CD4-positive, CD25-positive, alpha-beta regulatory T cell (primary cell): ENCODE results near the gene TMEM187. TPM values are rescaled to one million over a fixed set of nuclear protein-coding genes. Genes with fewer than 3 reads are reported as not detected.

ENCODE experiments used
- ATAC-seq, 2 donors: fragments of 150-1000 bp; cut with Tn5 transposase; one replicate each; pipeline ENCODE4 v1.10.0; 2021; ENCODE audit warnings: low read depth in 2 of 2, moderate number of reproducible peaks in 2 of 2, moderate library complexity in 1 of 2
- DNase-seq, 3 donors: peaks; one replicate each; pipeline versions ENCODE4 v3.0.0 to v3.0.0-alpha.2; 2012 to 2022; ENCODE audit warnings: mixed read lengths in 1 of 3
- H3K27ac ChIP-seq: one replicate; pipeline ENCODE4 v1.7.0; 2013; ENCODE audit warnings: mild to moderate bottlenecking, low read length; ENCODE audit not compliant: insufficient read depth, poor library complexity, severe bottlenecking
- H3K27me3 ChIP-seq: one replicate; pipeline ENCODE4 v1.7.0; 2013; ENCODE audit warnings: low read length; ENCODE audit not compliant: control insufficient read depth, insufficient read depth
- H3K36me3 ChIP-seq: one replicate; pipeline ENCODE4 v1.7.0; 2013; ENCODE audit warnings: mild to moderate bottlenecking, low read length, moderate library complexity; ENCODE audit not compliant: control insufficient read depth, insufficient read depth
- H3K4me1 ChIP-seq: 2 replicates; pipeline ENCODE4 v1.7.0; 2013; ENCODE audit warnings: mild to moderate bottlenecking, low read length; ENCODE audit not compliant: insufficient read depth, control insufficient read depth, poor library complexity, severe bottlenecking
- H3K4me3 ChIP-seq: one replicate; pipeline ENCODE4 v1.7.0; 2013; ENCODE audit warnings: low read depth, mild to moderate bottlenecking, low read length, moderate library complexity
- H3K9me3 ChIP-seq, 2 experiments: 1 replicate in 1 of 2; 2 replicates in 1 of 2; pipeline ENCODE4 v1.7.0; 2013; ENCODE audit warnings: low read length in 2 of 2, mild to moderate bottlenecking in 1 of 2, moderate library complexity in 1 of 2; ENCODE audit not compliant: control insufficient read depth in 2 of 2
- H3K27ac Mint-ChIP-seq, 3 donors: one replicate each; pipeline ENCODE4 v1.8.0; 2020 to 2022; ENCODE audit warnings: mild to moderate bottlenecking in 3 of 3, mixed read lengths in 3 of 3, moderate library complexity in 2 of 3
- H3K27me3 Mint-ChIP-seq: one replicate; pipeline ENCODE4 v1.8.0; 2022; ENCODE audit warnings: mild to moderate bottlenecking, mixed read lengths
- H3K36me3 Mint-ChIP-seq: one replicate; pipeline ENCODE4 v1.8.0; 2020; ENCODE audit warnings: mixed read lengths
- H3K4me1 Mint-ChIP-seq, 4 donors: one replicate each; pipeline ENCODE4 v1.8.0; 2020 to 2022; ENCODE audit warnings: mixed read lengths in 4 of 4, mild to moderate bottlenecking in 1 of 4
- H3K4me3 Mint-ChIP-seq, 4 donors: one replicate each; pipeline ENCODE4 v1.8.0; 2020 to 2022; ENCODE audit warnings: mild to moderate bottlenecking in 4 of 4, mixed read lengths in 4 of 4, moderate library complexity in 3 of 4
- H3K9me3 Mint-ChIP-seq, 7 donors: one replicate each; pipeline ENCODE4 v1.8.0; 2020 to 2022; ENCODE audit warnings: mixed read lengths in 7 of 7, mild to moderate bottlenecking in 3 of 7, moderate library complexity in 2 of 7
- polyA plus RNA-seq, 4 donors: library from polyadenylated mRNA; unstranded; fragments of 300-500 nt; fragmentation: Illumina TruSeq; gene quantifications; one replicate each; pipeline ENCODE4 v1.2.3, GENCODE V29; 2021
- total RNA-seq: library from RNA; stranded (reverse); gene quantifications from one replicate; pipeline ENCODE4 v1.2.3, GENCODE V29; 2022

TMEM187 gene
- total and polyA plus RNA-seq, 5 donors from 2014 or later = 6.0 to 21.0 (median 17.3) TPM

- Mint-ChIP-seq H3K27ac (peak overlapping the region in 1 of 3 donors; percentile 58), H3K9me3 (no peaks in the 10 kb centered on the region), H3K4me1 (peaks cover 4 to 63% (median 18%) of the 10 kb centered on the region in 4 donors), H3K36me3 (peaks cover 6% of the 10 kb centered on the region), H3K27me3 (peaks cover 3% of the 10 kb centered on the region), H3K4me3 (peak overlapping the region in 1 of 4 donors; percentile 61)
- Histone ChIP-seq H3K27ac (peak overlapping the region; percentile 5), H3K27me3 (no peaks in the 10 kb centered on the region), H3K36me3 (peaks cover 2% of the 10 kb centered on the region), H3K9me3 (no peaks in the 10 kb centered on the region), H3K4me1 (peaks cover 33% of the 10 kb centered on the region), H3K4me3 (no peak overlapping the region)
- no peak for DNase-seq
- no peak for ATAC-seq
These were observed 40.8 kb upstream of the TMEM187 start for GRCh38 chrX:153931748-153932147.

DNA sequence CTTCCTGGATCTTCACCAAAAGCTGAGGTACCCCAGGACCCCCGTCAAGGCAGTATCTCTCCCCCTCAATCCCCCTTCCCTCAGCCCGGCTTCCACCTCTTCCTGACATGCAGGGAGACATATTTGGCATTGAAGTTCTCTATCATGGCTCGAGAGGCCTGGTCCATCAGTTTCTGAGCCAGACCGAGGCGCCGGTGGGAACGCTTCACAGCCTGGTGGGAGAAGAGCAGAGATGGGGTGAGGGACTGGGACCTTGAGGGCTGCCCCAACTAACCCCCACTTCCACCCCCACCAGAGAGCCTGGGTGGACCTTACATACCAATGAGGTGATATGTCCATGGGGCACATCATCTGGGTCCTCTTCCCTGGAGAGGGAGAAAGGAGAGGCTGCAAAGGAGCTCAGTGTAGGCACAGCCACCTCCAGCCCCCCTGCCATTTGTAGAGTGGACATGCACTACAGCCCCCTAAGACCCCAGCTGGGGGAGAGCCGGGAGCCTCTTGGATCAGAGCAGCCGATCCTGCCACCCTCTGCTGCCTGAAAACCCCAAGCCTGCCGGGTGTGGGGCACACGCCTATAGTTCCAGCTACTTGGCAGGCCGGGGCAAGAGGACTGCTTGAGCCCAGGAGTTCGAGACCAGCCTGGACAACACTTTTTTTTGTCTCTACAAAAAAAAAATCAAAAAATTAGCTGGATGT is 40.2 kb upstream of the TMEM187 start:
- Mint-ChIP-seq H3K4me1 (peaks cover 4 to 57% (median 16%) of the 10 kb centered on the region in 4 donors), H3K4me3 (peak overlapping the region in 1 of 4 donors; percentile 95), H3K27ac (peak overlapping the region in 1 of 3 donors; percentile 25), H3K36me3 (peaks cover 6% of the 10 kb centered on the region), H3K9me3 (no peaks in the 10 kb centered on the region), H3K27me3 (no peaks in the 10 kb centered on the region)
- no peaks in the 10 kb centered on the region for H3K9me3 ChIP-seq
- H3K4me3 ChIP-seq = no peak overlapping the region
- ATAC-seq (no peak), DNase-seq (no peak)
- H3K36me3 ChIP-seq = peaks cover 2% of the 10 kb centered on the region
- peaks cover 27% of the 10 kb centered on the region for H3K4me1 ChIP-seq
- peak overlapping the region; percentile 5 for H3K27ac ChIP-seq
- H3K27me3 ChIP-seq = no peaks in the 10 kb centered on the region

- peak overlapping the region; percentile 41 for H3K27ac ChIP-seq
- peaks cover 20% of the 10 kb centered on the region for H3K4me1 ChIP-seq
- Mint-ChIP-seq H3K36me3 (peaks cover 6% of the 10 kb centered on the region), H3K4me3 (peak overlapping the region; percentile 88 to 95 (median 92)), H3K27me3 (no peaks in the 10 kb centered on the region), H3K4me1 (peaks cover 0 to 53% (median 14%) of the 10 kb centered on the region in 4 donors), H3K27ac (peak overlapping the region; percentile 34 to 86 (median 79)), H3K9me3 (no peaks in the 10 kb centered on the region)
- no peaks in the 10 kb centered on the region for H3K27me3 ChIP-seq
- peaks cover 2% of the 10 kb centered on the region for H3K36me3 ChIP-seq
- H3K4me3 ChIP-seq = peak overlapping the region; percentile 61
- DNase-seq (no peak), ATAC-seq (no peak)
- no peaks in the 10 kb centered on the region for H3K9me3 ChIP-seq
These were observed 38.8 kb upstream of the TMEM187 start for GRCh38 chrX:153933748-153934147.

DNA sequence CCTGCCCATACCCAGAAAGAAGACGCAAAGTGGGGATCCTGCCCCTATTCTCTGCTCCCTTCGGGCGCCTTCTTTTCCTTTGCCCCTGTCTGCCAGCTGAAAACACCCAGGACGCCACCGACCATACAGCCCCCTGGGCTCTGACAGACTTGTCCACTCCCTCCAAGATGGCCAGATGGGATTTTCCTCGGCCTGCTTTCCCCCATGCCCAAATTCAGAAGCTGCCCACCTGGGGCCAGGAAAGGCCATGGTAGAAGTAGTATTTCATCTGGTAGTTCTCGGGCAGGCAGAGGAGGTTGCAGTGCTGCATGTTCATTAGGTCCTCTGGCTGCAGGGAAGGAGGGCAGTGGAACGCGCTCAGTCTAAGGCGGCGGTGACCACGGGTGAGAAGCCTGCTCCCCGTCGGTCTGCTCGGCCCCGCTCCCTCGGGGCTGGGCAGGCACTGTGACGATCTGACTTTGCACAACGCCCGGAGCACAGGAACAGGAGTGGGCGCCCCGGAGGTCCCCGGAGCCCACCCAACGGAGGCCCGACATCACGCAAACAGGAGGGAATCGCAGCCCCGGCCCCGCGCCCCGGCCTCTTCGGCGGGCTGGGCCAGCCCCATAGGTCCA is 38.3 kb upstream of the TMEM187 start:
- H3K36me3 ChIP-seq = peaks cover 2% of the 10 kb centered on the region
- Mint-ChIP-seq H3K36me3 (peaks cover 6% of the 10 kb centered on the region), H3K27ac (peak overlapping the region; percentile 34 to 86 (median 79)), H3K27me3 (no peaks in the 10 kb centered on the region), H3K9me3 (no peaks in the 10 kb centered on the region), H3K4me3 (peak overlapping the region; percentile 88 to 95 (median 92)), H3K4me1 (peaks cover 0 to 48% (median 13%) of the 10 kb centered on the region in 4 donors)
- no peaks in the 10 kb centered on the region for H3K9me3 ChIP-seq
- H3K4me3 ChIP-seq = peak overlapping the region; percentile 61
- ATAC-seq (peak in 1 of 2 donors; percentile 17), DNase-seq (no peak)
- peak overlapping the region; percentile 41 for H3K27ac ChIP-seq
- peaks cover 14% of the 10 kb centered on the region for H3K4me1 ChIP-seq
- H3K27me3 ChIP-seq = no peaks in the 10 kb centered on the region

DNA sequence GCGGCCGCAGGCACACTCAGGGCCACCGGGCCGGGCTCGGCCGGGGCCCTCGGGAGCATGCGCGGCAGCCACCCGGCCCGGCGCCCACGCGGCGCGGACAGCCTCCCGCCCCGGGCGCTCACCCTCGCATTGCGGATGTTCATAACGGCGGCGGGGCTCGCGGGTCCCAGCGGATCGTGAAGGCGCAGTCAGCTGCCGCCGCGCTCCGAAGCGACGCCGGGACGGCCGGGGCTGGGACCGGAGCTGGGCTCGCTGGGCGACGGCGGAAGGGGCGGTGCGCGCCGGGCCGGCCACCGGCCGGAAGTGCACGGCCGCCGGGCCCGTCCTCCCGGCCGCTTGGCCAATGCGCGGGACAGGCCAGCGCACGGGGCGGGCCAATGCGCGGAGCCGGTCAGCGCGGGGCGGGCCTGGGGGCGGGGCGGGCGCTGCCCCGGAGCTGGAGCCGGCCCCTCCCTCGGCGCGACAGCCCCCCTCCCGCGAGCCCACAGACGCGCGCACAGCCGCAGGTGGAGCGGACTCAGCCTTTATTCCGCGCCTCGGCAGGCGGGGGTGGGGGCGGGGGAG is 37.7 kb upstream of the TMEM187 start, which contains the start of gene NAA10:
Gene NAA10, minus strand, starts transcription at position 276 of the 564 bp plus-strand sequence. Its CDS starts 133 bp downstream, at position 143.
- Mint-ChIP-seq H3K27ac (peak within 1 kb of the TSS; percentile 42 to 86 (median 79)), H3K9me3 (no peaks in the 10 kb centered on the region), H3K4me3 (peak within 1 kb of the TSS; percentile 88 to 95 (median 92)), H3K27me3 (no peaks in the 10 kb centered on the region), H3K4me1 (peaks cover 0 to 42% (median 12%) of the 10 kb centered on the region in 4 donors), H3K36me3 (peaks cover 6% of the 10 kb centered on the region)
- Histone ChIP-seq H3K4me1 (peaks cover 9% of the 10 kb centered on the region), H3K27ac (peak within 1 kb of the TSS; percentile 41), H3K36me3 (peaks cover 2% of the 10 kb centered on the region), H3K27me3 (no peaks in the 10 kb centered on the region), H3K4me3 (peak within 1 kb of the TSS; percentile 61), H3K9me3 (no peaks in the 10 kb centered on the region)
- ATAC-seq = peak; percentile 70 to 75
- peak; percentile 44 to 71 (median 57) for DNase-seq

DNA sequence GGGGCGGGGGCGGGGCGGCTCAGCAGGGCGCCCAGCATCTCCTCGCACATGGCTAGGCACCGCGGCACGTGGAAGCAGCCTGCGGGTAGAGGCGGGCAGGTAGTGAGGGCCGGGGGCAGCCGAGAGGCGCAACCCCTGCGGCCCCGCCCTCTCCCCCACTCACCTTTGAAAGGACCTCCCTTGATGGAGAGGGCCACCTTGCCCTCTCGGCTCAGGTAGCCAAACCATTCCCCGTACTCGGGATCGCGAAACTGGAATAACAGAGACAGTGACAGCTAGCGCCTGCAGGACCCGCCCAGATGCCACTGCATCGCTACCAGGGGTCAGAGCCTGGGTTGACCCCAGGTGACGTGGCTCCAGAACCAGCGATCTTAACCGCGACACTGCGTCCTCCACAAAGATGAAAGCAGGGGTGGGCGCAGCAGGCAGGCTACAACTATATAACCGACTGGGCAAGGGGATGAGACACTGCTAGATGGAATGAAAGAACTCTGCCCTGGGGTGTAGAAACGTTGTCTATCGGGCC is 37.2 kb upstream of the TMEM187 start:
- Histone ChIP-seq H3K4me3 (no peak overlapping the region), H3K27ac (no peak overlapping the region), H3K9me3 (no peaks in the 10 kb centered on the region), H3K36me3 (peaks cover 2% of the 10 kb centered on the region), H3K27me3 (no peaks in the 10 kb centered on the region), H3K4me1 (peaks cover 7% of the 10 kb centered on the region)
- Mint-ChIP-seq H3K36me3 (peaks cover 6% of the 10 kb centered on the region), H3K4me3 (peak overlapping the region; percentile 74 to 85 (median 80)), H3K4me1 (peaks cover 0 to 41% (median 12%) of the 10 kb centered on the region in 4 donors), H3K27me3 (no peaks in the 10 kb centered on the region), H3K27ac (peak overlapping the region in 2 of 3 donors; percentile 35 to 42), H3K9me3 (no peaks in the 10 kb centered on the region)
- ATAC-seq (no peak), DNase-seq (no peak)

DNA sequence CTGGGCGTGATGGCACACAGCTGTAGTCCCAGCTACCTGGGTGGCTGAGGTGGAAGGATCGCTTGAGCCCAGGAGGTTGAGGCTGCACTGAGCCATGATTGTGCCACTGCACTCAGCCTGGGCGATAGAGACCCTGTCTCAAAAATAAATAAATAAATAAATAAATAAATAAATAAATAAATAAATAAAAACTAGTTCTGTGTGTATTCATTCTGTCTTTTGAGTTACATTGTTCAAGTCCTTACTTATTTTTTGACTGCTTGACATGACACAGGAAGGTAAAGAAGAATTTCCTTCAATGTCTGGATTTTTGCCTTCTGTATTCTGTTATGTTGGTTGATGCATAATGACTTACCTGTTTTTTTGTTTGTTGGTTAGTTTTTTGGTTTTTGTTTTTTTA is 35.5 kb upstream of the TMEM187 start:
- peak overlapping the region in 1 of 4 donors; percentile 62 for H3K4me3 Mint-ChIP-seq

More for the DNA sequence above, 35.5 kb upstream of the TMEM187 start:
- H3K36me3 Mint-ChIP-seq = no peaks in the 10 kb centered on the region
- ATAC-seq = no peak
- H3K4me1 Mint-ChIP-seq = peaks cover 0 to 36% (median 7%) of the 10 kb centered on the region in 4 donors
- no peak overlapping the region for H3K27ac ChIP-seq
- no peaks in the 10 kb centered on the region for H3K27me3 Mint-ChIP-seq
- H3K9me3 Mint-ChIP-seq = no peaks in the 10 kb centered on the region
- no peaks in the 10 kb centered on the region for H3K36me3 ChIP-seq
- H3K4me1 ChIP-seq = peaks cover 7% of the 10 kb centered on the region
- DNase-seq = no peak
- no peaks in the 10 kb centered on the region for H3K9me3 ChIP-seq
- H3K27me3 ChIP-seq = no peaks in the 10 kb centered on the region
- H3K4me3 ChIP-seq = no peak overlapping the region
- peak overlapping the region in 1 of 3 donors; percentile 18 for H3K27ac Mint-ChIP-seq
